NCI-H2196 treated with DMSO at 0.1 percent for 48 hours (cell line): ENCODE data around the gene PAN3.

Experiments
- DNase-seq: peaks from one replicate; lab custom pipeline; 2025; ENCODE audit not compliant: unreplicated experiment; lab: John Stamatoyannopoulos, UW

PAN3 gene

GRCh38 chr13:28299916-28300315 lies 161.6 kb downstream of the PAN3 start:
- DNase-seq, result no peak

DNA sequence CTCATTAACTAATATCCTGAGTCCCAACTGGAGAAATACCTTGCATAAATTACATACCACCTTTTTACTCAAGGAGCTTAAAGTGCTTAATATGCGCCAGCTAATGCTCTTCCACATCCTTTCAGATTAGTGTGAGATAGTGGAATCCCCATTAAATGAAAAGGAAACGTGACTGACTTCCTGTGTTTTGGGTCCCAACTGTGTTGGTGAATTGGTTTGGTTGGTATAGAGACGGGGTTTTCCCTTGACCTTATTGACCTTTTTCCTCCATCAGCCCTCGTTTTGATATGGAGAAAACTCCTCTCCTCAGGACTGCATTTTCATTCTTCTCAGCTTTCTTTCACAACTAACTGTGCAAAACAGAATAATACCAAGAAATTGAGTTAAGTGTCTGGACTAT lies 163.5 kb downstream of the PAN3 start:
- DNase-seq, result no peak

- DNase-seq, result no peak
Observed at GRCh38 chr13:28306325-28306724, 168.0 kb downstream of the PAN3 start.

DNA sequence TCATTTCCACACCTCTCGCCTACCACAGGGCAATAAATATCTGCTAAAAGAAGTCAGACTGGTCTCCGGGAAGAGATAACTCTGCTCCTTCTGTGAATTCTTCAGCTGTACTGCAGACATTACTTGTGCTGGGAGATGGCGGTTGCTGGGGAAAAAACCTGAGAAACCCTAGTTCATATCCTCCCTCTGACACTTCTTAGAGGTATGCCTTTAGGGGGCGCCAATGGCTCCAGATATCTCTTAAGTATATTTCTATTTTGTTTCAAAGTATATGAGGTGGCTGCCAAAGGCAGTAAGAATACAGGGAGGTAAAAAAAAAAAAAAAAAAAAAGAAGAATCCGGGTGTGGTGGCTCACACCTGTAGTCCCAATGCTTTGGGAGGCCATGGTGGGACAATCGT lies 175.2 kb downstream of the PAN3 start:
- no peak for DNase-seq

- no peak for DNase-seq
Observed at GRCh38 chr13:28314879-28315278, 176.5 kb downstream of the PAN3 start.

DNA sequence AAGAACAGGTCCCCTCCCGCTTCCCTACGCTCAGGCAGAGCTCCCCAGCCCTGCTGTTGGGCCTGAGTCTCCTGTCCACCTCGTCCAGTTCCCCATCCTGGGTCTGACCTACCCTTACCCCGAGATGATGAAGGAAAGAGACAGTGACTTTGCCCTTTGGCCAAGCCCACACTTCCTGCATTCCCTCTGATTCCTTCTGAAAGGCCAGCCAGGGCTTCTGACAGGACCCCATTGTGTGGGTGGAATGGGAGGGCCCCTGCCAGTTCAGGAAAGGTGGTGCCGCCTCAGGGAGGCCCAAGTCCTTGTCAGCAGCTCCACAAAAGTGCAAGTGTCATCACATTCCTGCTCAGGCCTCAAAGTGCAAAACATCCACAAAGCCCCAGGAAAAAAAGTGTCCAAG lies 177.8 kb downstream of the PAN3 start:
- DNase-seq, result no peak

- DNase-seq, result no peak
Observed at GRCh38 chr13:28316836-28317235, 178.5 kb downstream of the PAN3 start.

GRCh38 chr13:28318496-28318895 lies 180.2 kb downstream of the PAN3 start:
- DNase-seq, result no peak

DNA sequence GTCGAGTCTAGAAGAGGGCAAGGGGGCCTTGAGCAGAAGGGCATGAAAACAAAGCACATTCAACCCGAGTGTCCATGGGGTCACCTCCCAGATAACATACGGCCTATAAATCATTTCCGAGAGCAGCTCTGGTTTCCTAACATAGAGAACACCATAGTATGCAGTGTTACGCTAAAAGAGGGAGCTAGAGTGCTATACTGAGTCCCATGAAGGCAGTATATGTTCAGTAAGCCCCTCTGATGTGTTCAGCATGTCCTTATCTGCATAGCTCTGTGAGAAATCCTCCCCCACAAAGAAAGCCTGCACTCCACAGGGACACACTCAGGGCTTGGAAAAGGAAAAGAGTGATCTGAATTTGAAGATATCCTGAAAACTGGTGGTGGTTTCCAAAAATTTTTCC lies 181.2 kb downstream of the PAN3 start:
- DNase-seq, result no peak

DNA sequence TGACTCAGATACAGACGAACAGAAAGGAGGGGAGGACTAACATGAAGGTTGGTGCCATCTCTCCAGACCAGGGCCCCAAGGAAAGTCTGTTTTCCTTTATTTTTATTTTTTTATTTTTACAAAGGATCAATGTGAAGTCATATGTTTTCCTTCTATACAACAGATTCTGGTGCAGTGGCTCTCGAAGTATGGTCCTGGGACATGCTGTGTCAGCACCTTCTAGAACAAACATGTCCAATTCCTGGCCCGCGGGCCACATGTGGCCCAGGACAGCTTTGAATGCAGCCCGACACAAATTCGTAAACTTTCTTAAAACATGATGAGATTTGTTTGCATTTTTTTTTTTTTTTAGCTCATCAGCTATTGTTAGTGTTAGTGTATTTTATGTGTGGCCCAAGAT lies 181.9 kb downstream of the PAN3 start:
- no peak for DNase-seq

DNA sequence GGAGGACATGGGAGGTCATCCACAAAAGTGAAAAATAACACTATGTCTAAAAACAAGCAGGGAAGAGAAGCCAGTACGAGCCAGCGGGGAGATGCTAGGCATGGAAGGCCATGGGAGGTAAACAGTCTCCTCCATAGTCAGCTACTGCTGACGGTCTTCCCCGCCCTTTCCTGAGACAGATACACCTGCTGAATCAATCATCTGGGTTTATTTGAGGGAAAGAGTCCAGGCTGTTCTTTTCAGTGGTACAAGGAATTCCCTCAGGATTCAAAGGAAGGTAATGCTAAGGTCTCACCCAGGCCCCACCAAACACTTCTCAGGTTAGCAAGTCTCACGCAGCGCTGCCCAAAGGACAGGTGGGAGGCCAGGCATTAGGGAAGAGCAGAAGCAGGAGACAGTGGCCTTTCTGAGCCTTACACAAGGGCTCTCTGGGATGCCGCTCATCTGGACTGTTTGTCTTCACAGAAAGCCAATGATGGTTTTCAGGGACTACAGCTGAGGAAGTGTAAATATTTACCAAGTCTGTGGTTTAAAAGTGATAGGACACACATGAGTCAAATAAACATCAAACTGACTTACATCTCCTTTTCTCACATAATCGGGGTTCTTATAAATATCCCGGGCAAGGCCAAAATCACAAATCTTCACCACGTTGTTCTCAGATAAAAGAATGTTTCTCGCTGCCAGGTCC lies 182.7 kb downstream of the PAN3 start:
- no peak for DNase-seq

- DNase-seq, result no peak
Observed at GRCh38 chr13:28321756-28322155, 183.4 kb downstream of the PAN3 start.

DNA sequence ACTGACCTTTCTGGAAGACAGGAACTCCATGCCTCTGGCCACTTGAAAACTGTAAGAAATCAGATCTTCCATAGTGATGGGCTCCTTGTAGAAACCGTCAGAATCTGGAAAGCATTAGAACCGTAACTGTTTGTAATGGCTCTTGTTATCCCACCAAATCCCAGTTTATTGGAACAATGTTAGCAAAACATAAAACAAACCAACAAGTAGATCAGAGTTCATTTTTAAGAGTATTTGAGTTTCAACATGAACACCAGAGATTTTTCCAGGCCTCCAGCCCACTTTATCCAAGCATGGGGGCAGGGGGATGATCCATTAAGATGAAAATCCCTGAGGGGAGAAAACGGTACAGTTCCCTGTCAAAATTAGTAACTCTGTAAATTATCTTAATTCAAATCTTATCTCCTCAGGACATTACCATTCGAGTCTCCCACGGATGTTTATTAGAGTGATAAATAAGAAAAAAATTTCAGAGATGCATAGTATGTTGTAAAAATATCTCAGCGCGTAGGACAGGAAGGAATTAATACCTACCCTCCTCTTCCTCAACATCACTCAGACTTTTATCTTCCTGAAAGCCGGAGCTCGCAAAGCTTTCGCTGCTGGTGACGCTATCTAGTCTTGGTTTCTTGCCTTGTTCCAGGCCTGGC lies 184.0 kb downstream of the PAN3 start:
- DNase-seq, result no peak

DNA sequence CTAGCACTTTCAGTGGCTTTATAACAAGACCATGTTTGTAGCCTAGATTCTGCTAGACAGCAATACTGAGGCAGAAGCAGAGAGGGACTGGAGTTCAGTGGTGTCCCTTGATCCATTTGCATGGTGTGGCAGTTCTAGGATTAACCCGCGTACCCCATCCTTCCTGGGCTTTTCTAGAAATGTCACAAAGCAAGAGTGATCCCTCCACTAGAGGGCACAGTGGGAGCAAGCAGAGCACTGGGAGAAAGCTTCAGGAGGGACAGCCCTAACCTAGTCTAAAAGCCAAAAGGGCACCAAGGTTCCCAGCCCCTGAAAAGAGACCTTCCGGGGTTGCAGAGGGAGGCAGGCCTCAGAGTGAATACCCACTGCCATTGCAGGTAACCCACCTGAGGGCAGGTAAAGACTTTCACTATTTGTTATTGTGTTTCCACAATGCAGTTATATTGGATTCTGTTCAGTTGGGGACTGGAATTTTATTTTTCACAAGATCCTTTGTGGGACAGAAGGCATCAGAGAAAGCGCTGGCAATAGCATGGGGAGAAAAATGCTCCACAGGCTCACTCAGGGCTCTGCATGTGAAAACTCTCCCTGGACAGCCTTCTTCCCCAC lies 185.9 kb downstream of the PAN3 start:
- no peak for DNase-seq

DNA sequence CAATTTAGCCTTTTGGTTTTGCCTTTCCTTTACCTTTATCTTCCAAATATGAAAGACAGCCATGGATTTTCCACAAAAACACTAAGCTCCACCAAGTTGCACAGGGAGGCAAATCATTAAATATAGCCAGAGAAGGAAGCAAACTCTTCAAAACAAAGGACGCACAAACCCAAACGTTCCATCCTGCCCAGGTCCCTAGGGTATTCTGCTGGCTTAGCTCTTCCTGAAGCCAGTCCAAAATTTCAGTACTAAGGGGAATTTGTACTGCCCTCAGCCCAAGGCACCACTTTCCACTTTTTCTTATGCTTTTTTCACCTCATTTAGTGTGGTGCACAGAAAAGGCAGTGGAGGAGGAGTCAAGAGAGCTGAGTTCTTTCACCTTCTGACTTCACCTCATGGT lies 186.7 kb downstream of the PAN3 start:
- DNase-seq, result no peak

GRCh38 chr13:28326056-28326455 lies 187.7 kb downstream of the PAN3 start:
- no peak for DNase-seq

DNA sequence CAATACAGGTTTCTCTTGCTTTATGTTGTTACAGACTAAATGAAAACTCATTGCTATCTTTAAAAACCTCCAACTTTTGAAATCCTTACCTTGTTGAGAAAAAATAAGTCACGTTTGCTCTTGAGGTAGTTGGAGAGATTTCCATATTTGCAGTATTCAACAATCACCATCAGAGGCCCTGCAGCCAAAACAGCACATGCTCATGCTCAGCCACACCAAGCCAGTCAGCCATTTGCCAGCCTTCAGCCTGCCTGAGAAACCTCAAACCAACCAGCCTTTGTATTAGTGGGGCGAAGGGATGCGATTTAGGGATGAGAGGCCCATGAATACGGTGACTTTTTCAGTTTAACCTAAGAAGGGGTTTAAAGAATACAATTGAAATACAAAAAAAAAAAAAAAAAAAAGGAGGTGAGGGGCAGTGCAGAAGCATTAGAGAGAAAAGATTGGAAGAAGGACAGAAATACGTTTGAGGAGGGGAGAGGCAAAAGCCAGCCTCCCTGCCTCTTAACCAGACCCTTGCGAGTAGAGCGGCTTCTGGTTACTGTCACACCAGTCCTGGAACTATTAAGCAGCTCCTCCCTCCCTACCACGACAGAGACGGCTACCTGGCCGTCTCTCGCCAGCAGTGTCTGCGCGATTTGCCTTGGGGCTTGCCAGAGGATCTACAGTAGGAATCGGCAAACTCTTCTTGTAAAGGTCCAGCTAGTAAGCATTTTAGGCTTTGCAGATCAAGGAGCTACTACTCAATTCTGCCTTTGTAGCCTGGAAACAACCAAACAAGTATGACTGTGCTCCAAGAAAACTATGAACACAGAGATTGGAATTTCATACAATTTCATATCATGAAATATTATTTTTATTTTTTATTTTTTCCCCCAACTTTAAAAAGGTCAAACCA lies 189.3 kb downstream of the PAN3 start:
- no peak for DNase-seq

DNA sequence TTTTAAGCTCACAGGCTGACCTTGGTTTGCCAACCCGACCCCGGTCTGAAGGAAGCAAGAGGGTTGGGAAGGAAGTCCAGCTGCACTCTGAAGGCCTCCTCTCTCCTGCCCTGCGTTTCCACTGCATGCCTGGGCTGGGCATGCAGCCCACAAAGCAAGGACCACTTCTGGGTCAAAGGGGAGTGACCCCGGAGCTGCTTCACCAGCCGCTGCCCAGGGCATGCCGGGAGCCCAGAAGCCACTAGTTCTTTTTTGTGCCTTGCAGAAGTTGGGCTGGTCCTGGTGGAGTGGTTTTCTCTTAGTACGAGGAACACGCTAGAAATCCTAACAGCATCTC lies 189.9 kb downstream of the PAN3 start:
- no peak for DNase-seq

GRCh38 chr13:28329395-28330158 lies 191.2 kb downstream of the PAN3 start:
- no peak for DNase-seq

DNA sequence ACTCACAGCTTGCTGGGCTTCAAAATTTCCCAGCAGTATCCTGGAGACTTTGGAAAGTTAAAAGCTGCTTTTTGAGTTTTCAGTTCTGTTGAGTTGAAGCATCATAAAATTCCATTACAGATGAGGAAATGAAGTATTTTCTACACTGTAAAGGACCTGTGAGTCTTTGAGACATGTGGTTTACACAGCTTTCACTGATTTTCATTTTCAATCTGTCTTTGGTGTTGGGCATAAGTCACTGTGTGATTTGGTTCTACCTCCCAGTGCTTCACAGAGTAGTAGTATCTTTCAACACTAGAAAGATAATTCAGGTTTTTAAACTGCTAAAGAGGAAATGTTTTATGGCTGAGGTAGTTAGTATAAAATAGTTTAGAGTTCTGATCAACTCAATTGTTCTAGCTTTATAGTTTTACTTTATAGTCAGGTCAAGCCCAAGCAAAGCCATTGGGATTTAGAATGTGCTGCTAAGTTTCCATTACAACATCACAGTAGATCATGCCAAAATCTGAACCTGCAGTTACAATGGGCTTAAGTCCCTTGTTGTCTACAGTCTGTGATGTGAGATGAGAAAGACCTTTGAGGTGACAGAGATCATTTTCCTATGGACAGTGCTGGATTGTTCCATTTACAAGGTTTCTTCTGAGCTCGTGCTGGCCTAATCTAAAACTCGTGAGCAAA lies 195.0 kb downstream of the PAN3 start:
- no peak for DNase-seq
